Islet precursor cell (in vitro differentiated cells): ENCODE data around the gene C17orf67.
"Not testable (repeated sequence)": the region's sequence is repeated elsewhere in the genome, so short reads cannot be mapped to it uniquely, and the experiment has no call there.

Source experiments
- DNase-seq: peaks from one replicate; pipeline ENCODE4 v3.0.0-alpha.2; 2018

C17orf67 gene

DNA sequence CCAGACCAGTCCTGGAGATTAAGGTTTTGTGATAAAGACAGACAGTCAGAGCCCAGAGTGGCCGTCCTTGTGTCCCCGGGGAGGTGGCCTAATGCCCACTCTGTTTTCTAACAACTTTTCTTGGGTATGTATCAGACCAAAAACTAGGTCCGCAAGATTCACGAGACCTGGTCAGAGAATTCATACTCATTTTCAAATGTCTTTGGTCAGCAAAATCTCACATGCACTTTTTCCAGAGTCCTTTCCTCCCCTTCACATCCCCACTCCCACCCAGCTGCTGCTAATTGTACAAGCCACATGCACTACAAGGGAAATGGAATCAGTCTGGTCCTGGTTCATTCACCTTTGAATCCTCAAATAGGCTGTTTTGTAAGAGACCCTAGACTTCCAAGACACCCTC is 61.7 kb downstream of the C17orf67 start:
- DNase-seq, result no peak

- DNase-seq, result peak; percentile 49
These were observed 62.2 kb downstream of the C17orf67 start for GRCh38 chr17:56771563-56771962.

GRCh38 chr17:56770427-56770826 is 63.3 kb downstream of the C17orf67 start:
- no peak for DNase-seq

DNA sequence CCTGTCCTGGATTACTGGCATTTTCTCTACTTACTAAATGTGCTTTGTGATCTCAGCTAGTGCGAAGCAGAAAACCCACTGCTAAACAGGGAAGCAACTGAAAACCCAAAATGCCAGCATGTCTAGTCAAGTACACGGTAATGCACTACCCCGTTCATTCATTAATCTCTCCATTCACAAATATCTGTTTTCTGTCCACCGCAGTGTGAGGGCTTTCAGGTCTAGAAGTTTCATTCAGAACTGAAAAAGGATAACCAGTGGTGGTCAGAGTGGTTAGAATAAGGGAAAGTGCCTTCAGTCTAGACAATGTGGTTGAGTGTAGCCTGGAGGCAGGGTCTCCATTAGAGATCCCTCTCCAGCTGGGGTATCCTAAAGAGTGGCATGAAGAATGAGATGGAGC is 68.3 kb downstream of the C17orf67 start:
- DNase-seq, result no peak

DNA sequence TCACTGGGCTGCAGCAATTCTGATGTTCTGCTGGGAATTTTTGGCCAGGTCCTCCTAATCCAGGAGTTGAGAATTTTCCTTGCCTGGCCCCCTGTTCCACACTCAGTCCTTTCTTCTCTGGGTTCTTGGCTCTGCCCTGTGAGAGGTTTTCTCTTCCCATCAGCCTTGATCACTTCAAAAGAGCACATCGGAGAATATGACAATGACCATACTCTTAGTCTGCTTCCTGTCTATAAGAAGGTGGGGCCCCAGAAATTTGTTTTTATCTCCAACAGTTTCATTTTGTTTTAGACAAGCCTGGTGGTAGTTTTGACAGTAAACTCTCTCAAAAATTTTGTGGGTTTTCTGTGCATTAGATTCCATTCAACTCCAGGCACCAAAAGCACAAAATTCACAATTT is 70.7 kb downstream of the C17orf67 start:
- DNase-seq, result no peak

DNA sequence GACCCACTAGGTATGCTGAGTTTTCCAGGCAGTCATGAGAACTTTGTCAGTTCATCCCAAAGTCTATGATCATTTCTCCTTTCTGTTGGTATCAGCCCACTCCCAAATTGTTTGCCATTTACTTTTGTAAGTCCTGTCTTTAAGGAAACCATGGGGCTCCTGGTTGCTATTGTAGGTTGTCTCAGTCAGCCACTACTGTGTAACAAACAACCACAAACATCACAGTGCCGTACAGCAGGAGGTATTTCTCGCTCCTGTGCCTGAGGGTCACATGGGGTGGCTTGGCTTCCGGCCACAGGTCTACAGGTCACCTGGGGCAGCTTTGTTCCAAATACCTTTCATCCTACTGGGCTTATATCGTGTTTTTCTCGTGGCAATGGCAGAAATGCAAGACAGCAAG is 71.6 kb downstream of the C17orf67 start:
- DNase-seq, result no peak

DNA sequence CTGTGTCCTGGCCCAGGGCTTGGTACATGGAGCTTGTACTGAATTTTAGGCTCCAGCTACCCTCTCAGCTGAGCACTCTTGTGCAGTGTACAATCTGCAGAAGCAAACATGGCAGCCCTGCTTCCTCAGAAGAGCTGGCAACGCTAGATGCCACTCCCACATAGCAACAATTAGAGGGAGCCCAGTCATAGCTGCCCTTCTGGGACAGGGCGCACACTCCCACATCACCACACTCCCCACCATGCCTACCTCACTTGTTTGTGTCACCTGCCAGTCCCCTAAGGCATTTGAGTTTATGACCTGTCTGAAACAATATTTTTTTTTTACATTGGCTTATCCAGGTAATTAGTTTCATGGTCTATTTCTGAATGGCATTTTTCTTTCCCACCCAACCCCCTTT is 72.3 kb downstream of the C17orf67 start:
- no peak for DNase-seq

DNA sequence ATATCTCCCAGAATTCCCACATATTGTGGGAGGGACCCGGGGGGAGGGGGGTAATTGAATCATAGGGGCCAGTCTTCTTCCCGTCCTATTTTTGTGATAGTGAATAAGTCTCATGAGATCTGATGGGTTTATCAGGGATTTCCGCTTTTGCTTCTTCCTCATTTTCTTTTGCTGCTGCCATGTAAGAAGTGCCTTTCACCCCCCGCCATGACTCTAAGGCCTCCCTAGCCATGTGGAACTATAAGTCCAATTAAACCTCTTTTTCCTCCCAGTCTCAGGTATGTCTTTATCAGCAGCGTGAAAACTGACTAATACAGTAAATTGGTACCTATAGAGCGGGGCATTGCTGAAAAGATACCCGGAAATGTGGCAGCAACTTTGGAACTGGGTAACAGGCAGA is 76.1 kb downstream of the C17orf67 start:
- DNase-seq, result not testable (repeated sequence)

GRCh38 chr17:56756536-56756935 is 77.2 kb downstream of the C17orf67 start:
- peak; percentile 84 for DNase-seq

- DNase-seq, result no peak
These were observed 78.4 kb downstream of the C17orf67 start for GRCh38 chr17:56755310-56755709.

GRCh38 chr17:56754523-56755208 is 79.1 kb downstream of the C17orf67 start:
- DNase-seq, result peak; percentile 92

DNA sequence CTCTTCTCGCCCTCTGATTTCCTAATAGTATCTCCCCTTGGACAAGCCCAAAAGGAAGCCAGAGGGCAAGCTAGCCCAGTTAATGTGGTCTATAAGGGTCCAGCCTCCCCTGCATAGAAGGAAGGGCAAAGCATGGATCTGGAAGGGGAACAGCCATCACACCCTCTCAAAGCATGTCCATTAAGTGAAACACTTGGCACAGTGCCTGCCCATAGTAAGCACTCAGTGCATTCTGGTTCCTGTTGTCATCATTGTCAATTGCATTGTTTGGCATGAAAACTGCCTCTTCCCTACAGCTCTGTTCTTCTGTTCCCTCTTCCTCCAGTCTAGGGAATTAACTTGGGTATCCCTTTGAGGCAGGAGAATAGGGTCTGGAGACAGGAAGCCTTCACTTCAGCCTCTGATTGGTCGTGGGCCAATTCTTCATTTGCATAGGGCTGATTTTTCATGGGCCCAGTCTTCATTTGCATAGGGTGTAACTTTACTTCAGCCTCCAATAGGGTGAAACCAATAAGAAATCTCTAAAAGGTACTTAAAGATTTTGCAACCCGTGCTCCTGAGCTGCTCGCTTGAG is 81.4 kb downstream of the C17orf67 start:
- no peak for DNase-seq

- no peak for DNase-seq
These were observed 82.5 kb downstream of the C17orf67 start for GRCh38 chr17:56751145-56751738.

- DNase-seq, result no peak
These were observed 89.0 kb downstream of the C17orf67 start for GRCh38 chr17:56744721-56745120.

DNA sequence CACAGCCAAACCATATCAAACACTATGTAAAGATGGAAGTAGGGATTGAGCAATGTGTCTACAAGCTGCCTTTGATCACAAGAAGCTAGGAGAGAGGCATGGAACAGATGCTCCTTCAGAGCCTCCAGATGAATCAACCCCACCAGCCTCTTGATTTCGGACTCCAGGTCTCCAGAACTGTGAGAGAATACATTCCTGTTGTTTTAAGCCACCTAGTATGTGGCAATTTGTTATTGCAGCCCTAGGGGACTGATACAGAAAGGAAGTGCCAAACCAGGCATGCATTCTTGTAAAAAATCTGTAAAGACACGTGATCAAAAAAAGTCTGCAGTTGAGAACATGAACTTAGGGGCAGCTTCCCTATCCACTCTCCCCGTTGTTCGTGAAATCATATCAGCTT is 91.1 kb downstream of the C17orf67 start:
- DNase-seq, result no peak
